ENCODE measurements around the gene TRIM73.
"Not testable (repeated sequence)": the region's sequence is repeated elsewhere in the genome, so short reads cannot be mapped to it uniquely, and the experiment has no call there.

TRIM73 gene

GRCh38 chr7:75415829-75416373 is 20.5 kb downstream of the TRIM73 start:
- not testable (repeated sequence) for DNase-seq (ENCODE audit: low read depth in 2 of 2)

GRCh38 chr7:75416787-75417186 is 21.4 kb downstream of the TRIM73 start:
- DNase-seq (ENCODE audit: low read depth in 2 of 2): not testable (repeated sequence)

- DNase-seq (ENCODE audit: low read depth in 2 of 2): not testable (repeated sequence)
Observed at GRCh38 chr7:75418292-75418858, 22.9 kb downstream of the TRIM73 start.

GRCh38 chr7:75419210-75419609 is 23.8 kb downstream of the TRIM73 start:
- DNase-seq (ENCODE audit: low read depth in 2 of 2): not testable (repeated sequence)

- not testable (repeated sequence) for DNase-seq (ENCODE audit: low read depth in 2 of 2)
Observed at GRCh38 chr7:75419693-75420092, 24.3 kb downstream of the TRIM73 start.

- DNase-seq (ENCODE audit: low read depth in 2 of 2): not testable (repeated sequence)
Observed at GRCh38 chr7:75420152-75420551, 24.7 kb downstream of the TRIM73 start.

- DNase-seq (ENCODE audit: low read depth in 2 of 2): not testable (repeated sequence)
Observed at GRCh38 chr7:75421798-75422710, 26.6 kb downstream of the TRIM73 start.

GRCh38 chr7:75423481-75423880 is 28.1 kb downstream of the TRIM73 start:
- not testable (repeated sequence) for DNase-seq (ENCODE audit: low read depth in 2 of 2)

- DNase-seq (ENCODE audit: low read depth in 2 of 2): not testable (repeated sequence)
Observed at GRCh38 chr7:75439000-75439399, 43.6 kb downstream of the TRIM73 start.

- not testable (repeated sequence) for DNase-seq (ENCODE audit: low read depth in 2 of 2)
Observed at GRCh38 chr7:75442101-75442464, 46.7 kb downstream of the TRIM73 start.

- not testable (repeated sequence) for DNase-seq (ENCODE audit: low read depth in 2 of 2)
Observed at GRCh38 chr7:75442465-75443111, 47.2 kb downstream of the TRIM73 start.

GRCh38 chr7:75449946-75450345 is 54.5 kb downstream of the TRIM73 start:
- DNase-seq (ENCODE audit: low read depth in 2 of 2): not testable (repeated sequence)

- DNase-seq (ENCODE audit: low read depth in 2 of 2): not testable (repeated sequence)
Observed at GRCh38 chr7:75452494-75452955, 57.1 kb downstream of the TRIM73 start.

Measured in stimulated activated CD8-positive, alpha-beta memory T cell treated with anti-CD3 and anti-CD28 coated beads, Interleukin-15, amount 100 ng/mL, for 48 hours (primary cell).